ENCODE results near the gene TPRN.

The TPRN gene

GRCh38 chr9:137236936-137237421 lies 36.4 kb upstream of the TPRN start:
- no peak for DNase-seq
- in situ Hi-C loops (cut with HindIII; ENCODE audit: low pct_ligation_motif_present, low pct_unique_long_range_greater_than_20kb, low sequenced_read_pairs), result no loop called here

DNA sequence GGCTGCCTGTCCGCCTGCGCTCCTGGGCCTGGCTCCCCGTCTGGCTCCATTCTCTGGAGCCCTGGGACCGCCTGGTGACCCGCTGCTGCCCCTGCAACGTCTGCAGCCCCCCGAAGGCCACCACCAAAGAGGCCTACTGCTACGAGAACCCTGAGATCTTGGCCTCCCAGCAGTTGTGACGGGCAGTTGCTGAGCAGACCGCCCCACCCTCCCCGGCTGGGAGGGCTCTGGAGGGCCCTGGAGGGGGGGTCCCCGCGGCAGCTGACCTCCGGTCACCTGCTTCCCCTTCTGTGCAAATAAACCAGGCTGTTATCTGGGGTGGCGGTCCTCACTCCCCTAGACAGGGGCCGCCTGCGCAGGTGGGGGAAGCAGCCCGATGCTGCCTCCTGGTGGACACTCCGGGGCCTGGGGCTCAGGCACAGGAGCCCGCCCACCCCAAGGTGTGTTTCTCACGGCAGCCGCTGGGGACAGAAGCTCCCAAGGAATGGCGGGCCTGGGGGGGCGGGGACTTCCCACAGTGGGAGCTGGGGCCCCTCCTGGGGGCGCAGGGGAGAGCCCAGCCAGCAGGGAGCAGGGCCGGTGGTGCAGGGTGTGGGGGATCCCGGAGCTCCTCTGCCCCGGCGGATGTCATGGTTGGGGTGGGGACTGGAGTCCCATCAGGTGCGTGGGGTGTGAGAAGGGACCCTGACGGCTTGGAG lies 35.8 kb upstream of the TPRN start:
- in situ Hi-C loops (cut with HindIII; ENCODE audit: low pct_ligation_motif_present, low pct_unique_long_range_greater_than_20kb, low sequenced_read_pairs), result no loop called here
- DNase-seq, result peak; percentile 75

GRCh38 chr9:137235424-137236237 lies 35.1 kb upstream of the TPRN start:
- no peak for DNase-seq
- in situ Hi-C loops (cut with HindIII; ENCODE audit: low pct_ligation_motif_present, low pct_unique_long_range_greater_than_20kb, low sequenced_read_pairs), result no loop called here

GRCh38 chr9:137234758-137235423 lies 34.4 kb upstream of the TPRN start:
- DNase-seq, result no peak
- in situ Hi-C loops (cut with HindIII; ENCODE audit: low pct_ligation_motif_present, low pct_unique_long_range_greater_than_20kb, low sequenced_read_pairs), result no loop called here

DNA sequence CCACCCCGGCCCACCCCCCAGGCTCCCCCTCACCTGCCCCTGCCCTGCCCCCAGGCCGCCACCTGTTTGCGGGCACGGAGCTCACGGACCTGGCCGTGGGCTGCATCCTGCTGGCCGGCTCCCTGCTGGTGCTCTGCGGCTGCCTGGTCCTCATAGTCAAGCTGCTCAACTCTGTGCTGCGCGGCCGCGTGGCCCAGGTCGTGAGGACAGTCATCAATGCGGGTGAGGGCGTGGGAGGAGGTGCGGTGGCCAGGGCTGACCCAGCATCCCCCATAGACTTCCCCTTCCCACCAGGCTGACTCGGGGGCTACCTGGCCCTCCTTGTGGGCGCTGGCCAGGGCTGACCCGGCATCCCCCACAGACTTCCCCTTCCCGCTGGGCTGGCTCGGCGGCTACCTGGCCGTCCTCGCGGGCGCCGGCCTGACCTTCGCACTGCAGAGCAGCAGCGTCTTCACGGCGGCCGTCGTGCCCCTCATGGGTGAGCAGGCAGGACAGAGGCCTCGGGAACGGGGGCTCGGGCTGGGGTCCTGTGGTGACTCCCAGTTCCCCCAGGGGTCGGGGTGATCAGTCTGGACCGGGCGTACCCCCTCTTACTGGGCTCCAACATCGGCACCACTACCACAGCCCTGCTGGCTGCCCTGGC lies 33.6 kb upstream of the TPRN start:
- in situ Hi-C loops (cut with HindIII; ENCODE audit: low pct_ligation_motif_present, low pct_unique_long_range_greater_than_20kb, low sequenced_read_pairs), result no loop called here
- no peak for DNase-seq

- no peak for DNase-seq
- in situ Hi-C loops (cut with HindIII; ENCODE audit: low pct_ligation_motif_present, low pct_unique_long_range_greater_than_20kb, low sequenced_read_pairs), result no loop called here
Observed at GRCh38 chr9:137233143-137233980, 32.8 kb upstream of the TPRN start.

DNA sequence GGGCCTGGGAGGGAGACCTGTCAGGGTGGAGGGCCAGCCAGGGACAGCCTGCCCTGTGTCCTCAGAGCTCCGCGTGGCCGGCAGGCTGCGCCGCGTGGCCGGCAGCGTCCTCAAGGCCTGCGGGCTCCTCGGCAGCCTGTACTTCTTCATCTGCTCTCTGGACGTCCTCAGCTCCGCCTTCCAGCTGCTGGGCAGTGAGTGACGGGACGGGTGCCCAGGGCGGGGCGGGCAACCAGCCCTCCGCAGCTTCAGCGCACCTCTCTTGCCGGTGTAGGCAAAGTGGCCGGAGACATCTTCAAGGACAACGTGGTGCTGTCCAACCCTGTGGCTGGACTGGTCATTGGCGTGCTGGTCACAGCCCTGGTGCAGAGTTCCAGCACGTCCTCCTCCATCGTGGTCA lies 32.0 kb upstream of the TPRN start:
- in situ Hi-C loops (cut with HindIII; ENCODE audit: low pct_ligation_motif_present, low pct_unique_long_range_greater_than_20kb, low sequenced_read_pairs), result no loop called here
- DNase-seq, result no peak

DNA sequence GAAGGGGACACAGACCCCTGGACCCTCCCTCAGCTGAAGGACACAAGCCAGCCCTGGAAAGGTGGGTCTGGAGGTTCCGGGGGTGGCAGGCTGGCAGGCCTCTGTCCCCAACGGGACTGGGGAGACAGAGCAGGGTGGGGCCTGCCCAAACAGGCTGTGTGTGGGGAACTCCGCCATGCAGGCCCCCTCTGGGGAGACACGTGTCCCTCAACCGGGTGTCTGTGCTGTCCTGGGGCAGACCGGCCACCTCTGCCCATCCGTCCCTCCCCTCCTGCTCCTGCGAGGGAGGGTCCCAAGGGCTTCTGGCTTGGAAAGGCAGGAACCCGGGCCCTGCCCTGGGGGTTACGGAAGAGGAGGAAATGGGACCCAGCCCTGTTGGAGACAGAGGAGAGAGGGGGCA lies 31.6 kb upstream of the TPRN start:
- no peak for DNase-seq
- in situ Hi-C loops (cut with HindIII; ENCODE audit: low pct_ligation_motif_present, low pct_unique_long_range_greater_than_20kb, low sequenced_read_pairs), result no loop called here

DNA sequence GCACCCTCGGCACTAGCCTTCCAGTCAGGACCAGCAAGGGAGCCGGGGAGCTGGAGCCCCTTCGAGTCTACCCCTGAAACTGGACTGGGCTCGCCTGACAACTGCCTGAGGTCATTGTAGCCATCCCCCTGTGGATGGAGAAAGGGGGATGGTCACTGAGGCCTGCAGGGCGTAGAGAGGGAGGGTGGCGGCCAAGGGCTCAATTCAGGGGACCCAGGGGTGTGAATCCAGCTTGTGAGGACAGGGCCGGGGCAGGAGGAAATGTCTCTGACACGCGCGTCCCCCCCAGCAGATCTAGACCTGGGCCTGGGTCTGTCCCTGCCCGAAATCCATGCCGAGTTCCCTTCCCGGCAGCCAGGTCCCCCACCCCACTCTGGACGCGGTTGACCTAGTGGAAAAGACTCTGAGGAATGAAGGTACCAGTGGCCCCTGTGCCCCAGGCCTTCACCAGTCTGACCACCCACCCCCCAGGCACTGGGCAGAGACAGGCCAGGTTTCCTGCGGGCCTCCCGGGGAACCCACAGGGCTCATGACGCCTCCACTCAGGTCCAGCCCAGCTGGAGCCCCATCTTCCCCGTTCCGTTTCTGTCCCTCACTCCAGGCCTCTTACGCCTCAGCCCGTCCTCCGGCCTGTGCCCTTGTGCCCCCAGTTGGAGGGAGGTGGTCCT lies 31.0 kb upstream of the TPRN start:
- DNase-seq, result no peak
- in situ Hi-C loops (cut with HindIII; ENCODE audit: low pct_ligation_motif_present, low pct_unique_long_range_greater_than_20kb, low sequenced_read_pairs), result no loop called here

GRCh38 chr9:137230705-137231371 lies 30.3 kb upstream of the TPRN start, which contains the start of gene SLC34A3:
Gene SLC34A3 (plus strand): TSS chr9:137230901. CDS start chr9:137231703, 802 bp downstream.
- no peak for DNase-seq
- in situ Hi-C loops (cut with HindIII; ENCODE audit: low pct_ligation_motif_present, low pct_unique_long_range_greater_than_20kb, low sequenced_read_pairs), result no loop called here

- DNase-seq, result no peak
- in situ Hi-C loops (cut with HindIII; ENCODE audit: low pct_ligation_motif_present, low pct_unique_long_range_greater_than_20kb, low sequenced_read_pairs), result no loop called here
Observed at GRCh38 chr9:137229903-137230704, 29.6 kb upstream of the TPRN start.

- in situ Hi-C loops (cut with HindIII; ENCODE audit: low pct_ligation_motif_present, low pct_unique_long_range_greater_than_20kb, low sequenced_read_pairs), result no loop called here
- no peak for DNase-seq
Observed at GRCh38 chr9:137228968-137229896, 28.7 kb upstream of the TPRN start.

DNA sequence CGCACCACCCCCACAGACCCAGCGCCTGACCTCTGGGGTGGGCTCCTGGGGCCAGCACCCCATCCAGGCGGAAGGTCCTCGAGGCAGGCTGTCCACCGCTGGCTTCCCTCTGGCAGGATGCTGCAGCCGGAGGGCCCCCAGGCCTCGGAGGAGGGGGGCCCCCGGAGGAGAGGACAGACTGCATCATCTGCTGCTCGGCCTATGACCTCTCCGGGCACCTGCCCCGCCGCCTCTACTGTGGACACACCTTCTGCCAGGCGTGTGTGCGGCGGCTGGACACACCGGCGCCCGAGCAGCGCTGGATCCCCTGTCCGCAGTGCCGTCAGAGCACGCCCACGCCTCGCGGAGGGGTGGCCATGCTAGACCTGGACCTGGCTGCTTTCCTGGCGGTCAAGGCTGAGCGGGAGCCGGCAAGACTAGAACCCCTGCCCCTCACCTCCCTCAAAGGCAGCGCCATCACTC lies 28.0 kb upstream of the TPRN start:
- DNase-seq, result no peak
- in situ Hi-C loops (cut with HindIII; ENCODE audit: low pct_ligation_motif_present, low pct_unique_long_range_greater_than_20kb, low sequenced_read_pairs), result no loop called here

DNA sequence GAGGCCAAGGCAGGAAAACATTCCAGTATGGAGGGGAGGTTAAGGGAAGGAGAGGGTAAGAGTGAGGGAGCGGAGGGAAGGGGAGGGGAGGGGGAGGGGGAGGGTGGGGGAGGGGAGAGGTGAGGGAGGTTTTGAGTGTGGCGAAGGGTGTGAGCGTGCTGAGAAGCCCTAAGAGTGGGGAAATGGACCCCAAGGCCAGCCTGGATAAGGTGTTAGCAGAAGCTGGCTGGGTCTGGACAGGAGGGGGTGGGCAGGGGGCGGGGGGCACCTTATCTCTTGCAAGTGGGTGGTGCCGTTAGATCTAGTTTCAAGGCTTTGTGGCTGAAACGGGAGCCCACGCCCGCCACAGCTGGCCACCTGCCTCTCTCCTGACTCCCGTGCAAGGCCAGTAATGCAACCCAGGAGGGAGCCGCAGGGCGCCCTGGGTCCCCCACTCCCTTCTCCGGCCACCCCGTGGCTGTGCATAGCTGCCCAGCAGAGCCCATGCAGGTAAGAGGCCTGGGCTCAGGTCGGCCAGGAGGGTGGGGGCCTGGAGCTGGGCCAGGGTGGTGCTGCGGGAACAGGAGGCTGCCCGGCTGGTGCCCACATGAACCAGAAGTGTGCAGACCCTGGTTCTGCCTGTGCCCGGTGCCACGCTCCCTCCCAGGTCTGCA lies 27.4 kb upstream of the TPRN start:
- DNase-seq, result no peak
- in situ Hi-C loops (cut with HindIII; ENCODE audit: low pct_ligation_motif_present, low pct_unique_long_range_greater_than_20kb, low sequenced_read_pairs), result no loop called here
